ENCODE measurements around the gene RALGPS2. TPM values are rescaled to one million over a fixed set of nuclear protein-coding genes. Genes with fewer than 3 reads are reported as not detected.

Gene RALGPS2
- total and polyA plus RNA-seq, 2 experiments from 2014 or later, result 18.1 to 49.6 TPM

DNA sequence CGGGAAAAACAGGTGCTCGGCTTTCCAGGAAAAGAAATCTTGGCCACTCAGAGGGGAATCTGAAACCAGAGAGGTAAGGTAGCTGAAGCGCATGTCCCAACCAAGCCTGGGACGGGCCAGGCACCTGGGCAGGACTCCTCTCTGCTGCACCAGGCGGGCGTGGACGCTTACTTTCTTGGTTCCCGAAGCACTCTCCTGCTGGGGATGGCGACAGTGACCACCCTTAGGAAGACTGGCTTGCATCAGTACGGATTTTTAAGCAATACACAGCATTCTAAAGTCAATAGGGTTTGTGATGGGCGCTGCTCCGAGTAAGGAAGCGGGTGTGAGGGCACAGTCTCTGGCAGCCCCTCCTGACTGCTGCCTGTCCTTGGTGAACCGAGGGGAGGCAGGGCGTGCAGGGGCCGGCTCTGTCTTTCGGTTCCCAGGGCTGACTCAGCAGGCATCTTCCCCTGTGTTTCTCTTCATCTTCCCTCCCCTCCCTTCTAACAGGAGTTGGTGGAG is 220.8 kb downstream of the RALGPS2 start:
- Histone ChIP-seq H4K20me1 (ENCODE audit: insufficient read depth) (no peaks in the 10 kb centered on the region), H3K27ac (no peak overlapping the region), H2AFZ (peak overlapping the region; percentile 86)

DNA sequence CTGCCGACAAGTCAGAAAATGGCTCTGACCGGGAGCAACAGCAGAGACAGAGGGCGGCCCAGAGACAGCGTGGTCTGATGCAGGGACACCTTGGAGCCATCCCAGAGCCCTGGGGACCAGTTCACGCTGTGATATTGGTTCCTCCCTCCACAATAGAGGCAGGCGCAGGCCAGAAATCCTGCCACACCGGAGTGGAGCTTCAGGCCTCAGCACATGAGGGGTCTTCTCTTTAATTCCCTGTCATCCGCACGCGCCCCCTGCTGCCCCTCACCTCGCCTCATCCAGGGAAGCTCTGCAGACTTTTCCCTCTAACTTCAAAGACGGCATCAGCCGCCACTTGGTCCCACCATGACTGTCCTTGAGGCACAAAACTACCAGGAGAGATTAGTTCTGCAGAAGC is 221.4 kb downstream of the RALGPS2 start:
- Histone ChIP-seq H3K4me3 (peak overlapping the region; percentile 59), H3K27ac (no peak overlapping the region), H3K9ac (peak overlapping the region; percentile 52; the same call in 1 of the 2 replicates), H3K9me2 (ENCODE audit: insufficient read depth) (no peaks in the 10 kb centered on the region), H3F3A (ENCODE audit: insufficient read depth) (peaks cover 12% of the 10 kb centered on the region; the same call in 1 of the 2 replicates), H4K20me1 (ENCODE audit: insufficient read depth) (no peaks in the 10 kb centered on the region), H3K4me1 (ENCODE audit: insufficient read depth) (peaks cover 18% of the 10 kb centered on the region), H3K4me2 (ENCODE audit: unreplicated experiment) (peak overlapping the region; percentile 86), H3K27me3 (replicated peaks; ENCODE audit: insufficient read depth) (no peaks in the 10 kb centered on the region), H3K79me2 (ENCODE audit: insufficient read depth) (no peaks in the 10 kb centered on the region), H3K9me3 (ENCODE audit: low read depth) (no peaks in the 10 kb centered on the region), H3K36me3 (ENCODE audit: low read depth) (no peaks in the 10 kb centered on the region), H2AFZ (peak overlapping the region; percentile 86)
- WGBS, 2 experiments (ENCODE audit: low coverage in 1 of 2, low lambda C conversion rate in 2 of 2, missing lambda C conversion rate in 2 of 2), result 52 to 55% methylated on average over 13 of the region's 13 CpGs
- no peak for TF ChIP-seq EZH2 (IDR thresholded peaks at IDR 0.05; ENCODE audit: insufficient read depth, poor library complexity, severe bottlenecking)
- TF ChIP-seq EZH2phosphoT487 (IDR thresholded peaks at IDR 0.05; ENCODE audit: insufficient read depth, low read depth), result no peak
- in situ Hi-C loops (cut with MboI), result no loop called here
- DNase-seq, result no peak

More for the DNA sequence above, 220.8 kb downstream of the RALGPS2 start:
- Histone ChIP-seq H3K9ac (peak overlapping the region; percentile 52; the same call in 1 of the 2 replicates), H3K4me1 (ENCODE audit: insufficient read depth) (peaks cover 21% of the 10 kb centered on the region), H3K9me3 (ENCODE audit: low read depth) (no peaks in the 10 kb centered on the region), H3K36me3 (ENCODE audit: low read depth) (no peaks in the 10 kb centered on the region), H3K79me2 (ENCODE audit: insufficient read depth) (no peaks in the 10 kb centered on the region), H3K4me3 (peak overlapping the region; percentile 59), H3K4me2 (ENCODE audit: unreplicated experiment) (peak overlapping the region; percentile 86), H3K9me2 (ENCODE audit: insufficient read depth) (no peaks in the 10 kb centered on the region), H3K27me3 (replicated peaks; ENCODE audit: insufficient read depth) (no peaks in the 10 kb centered on the region), H3F3A (ENCODE audit: insufficient read depth) (peaks cover 18% of the 10 kb centered on the region)
- DNase-seq, result peak; percentile 78
- in situ Hi-C loops (cut with MboI), result no loop called here
- 19 to 23% methylated on average over 17 of the region's 17 CpGs for WGBS, 2 experiments (ENCODE audit: low coverage in 1 of 2, low lambda C conversion rate in 2 of 2, missing lambda C conversion rate in 2 of 2)
- no peak for TF ChIP-seq EZH2phosphoT487 (IDR thresholded peaks at IDR 0.05; ENCODE audit: insufficient read depth, low read depth)

DNA sequence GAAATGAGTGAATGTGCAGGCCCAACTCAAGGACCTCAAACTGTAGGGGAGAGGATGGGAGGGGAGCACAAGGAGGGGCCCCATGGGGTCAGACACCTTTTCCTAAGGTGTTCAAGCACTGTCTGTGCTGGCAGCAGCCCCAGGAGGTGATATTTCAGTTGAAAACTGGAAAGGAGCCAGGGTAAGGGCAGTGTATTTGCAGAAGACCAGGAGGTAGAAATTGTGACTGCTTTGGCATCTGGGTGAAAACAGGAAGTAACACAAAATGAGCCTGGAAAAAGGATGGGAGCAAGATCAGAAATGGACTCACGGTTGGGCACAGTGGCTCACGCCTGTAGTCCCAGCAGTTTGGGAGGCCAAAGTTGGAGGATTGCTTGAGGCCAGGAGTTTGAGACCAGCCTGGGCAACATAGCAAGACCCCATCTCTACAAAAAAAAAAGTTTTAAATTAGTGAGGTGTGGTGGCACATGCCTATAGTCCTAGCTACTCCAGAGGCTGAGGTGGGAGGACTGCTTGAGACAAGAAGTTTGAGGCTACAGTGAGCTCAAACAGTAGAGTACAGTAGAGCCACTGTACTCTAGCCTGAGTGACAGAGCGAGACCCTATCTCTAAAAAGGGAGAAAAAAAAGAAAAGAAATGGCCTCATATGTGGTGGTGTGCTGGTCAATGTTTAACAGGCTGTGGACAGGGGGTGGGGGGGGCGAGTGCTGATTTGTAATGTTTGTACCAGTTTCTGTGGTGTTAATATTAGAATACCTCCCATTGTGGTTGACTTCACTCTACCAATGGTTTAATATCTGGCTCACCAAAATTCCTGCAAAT is 222.0 kb downstream of the RALGPS2 start:
- Histone ChIP-seq H3K27ac (no peak overlapping the region), H3K9me3 (ENCODE audit: low read depth) (no peaks in the 10 kb centered on the region), H3F3A (ENCODE audit: insufficient read depth) (peaks cover 11% of the 10 kb centered on the region; the same call in 1 of the 2 replicates), H3K9ac (no peak overlapping the region), H2AFZ (peak overlapping the region; percentile 86), H3K4me3 (no peak overlapping the region), H4K20me1 (ENCODE audit: insufficient read depth) (no peaks in the 10 kb centered on the region), H3K9me2 (ENCODE audit: insufficient read depth) (no peaks in the 10 kb centered on the region), H3K27me3 (replicated peaks; ENCODE audit: insufficient read depth) (no peaks in the 10 kb centered on the region), H3K4me2 (ENCODE audit: unreplicated experiment) (no peak overlapping the region), H3K79me2 (ENCODE audit: insufficient read depth) (no peaks in the 10 kb centered on the region), H3K4me1 (ENCODE audit: insufficient read depth) (peaks cover 12% of the 10 kb centered on the region), H3K36me3 (ENCODE audit: low read depth) (no peaks in the 10 kb centered on the region)
- TF ChIP-seq EZH2phosphoT487 (IDR thresholded peaks at IDR 0.05; ENCODE audit: insufficient read depth, low read depth), result no peak
- no peak for TF ChIP-seq EZH2 (IDR thresholded peaks at IDR 0.05; ENCODE audit: insufficient read depth, poor library complexity, severe bottlenecking)
- 95 to 97% methylated on average over 4 of the region's 4 CpGs for WGBS, 2 experiments (ENCODE audit: low coverage in 1 of 2, low lambda C conversion rate in 2 of 2, missing lambda C conversion rate in 2 of 2)
- in situ Hi-C loops (cut with MboI), result no loop called here
- no peak for DNase-seq

DNA sequence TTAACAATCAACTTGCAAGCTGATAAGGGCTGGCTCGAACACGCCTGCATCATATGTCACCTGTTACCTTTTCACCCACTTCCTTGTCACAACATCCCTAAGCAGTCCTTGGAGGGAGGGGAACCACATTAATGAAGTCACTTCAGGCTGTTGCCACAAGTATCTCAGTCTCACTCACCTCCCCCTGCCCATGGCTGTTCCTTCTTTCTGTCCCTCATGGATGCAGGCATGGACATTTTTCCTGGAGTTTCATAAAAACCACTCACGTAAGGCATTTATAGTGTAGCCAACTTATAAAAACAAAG is 222.6 kb downstream of the RALGPS2 start:
- H3K4me3 ChIP-seq, result no peak overlapping the region
- H3K9me2 ChIP-seq (ENCODE audit: insufficient read depth), result no peaks in the 10 kb centered on the region
- no peak for DNase-seq
- H3K9ac ChIP-seq, result no peak overlapping the region
- 98 to 99% methylated on average over 3 of the region's 3 CpGs for WGBS, 2 experiments (ENCODE audit: low coverage in 1 of 2, low lambda C conversion rate in 2 of 2, missing lambda C conversion rate in 2 of 2)
- H3K4me2 ChIP-seq (ENCODE audit: unreplicated experiment), result no peak overlapping the region
- no peaks in the 10 kb centered on the region for H4K20me1 ChIP-seq (ENCODE audit: insufficient read depth)
- no peaks in the 10 kb centered on the region for H3K36me3 ChIP-seq (ENCODE audit: low read depth)
- no peak overlapping the region for H3K27ac ChIP-seq
- H3F3A ChIP-seq (ENCODE audit: insufficient read depth), result peaks cover 6% of the 10 kb centered on the region; the same call in 1 of the 2 replicates
- H3K4me1 ChIP-seq (ENCODE audit: insufficient read depth), result peaks cover 6% of the 10 kb centered on the region
- H3K27me3 ChIP-seq (replicated peaks; ENCODE audit: insufficient read depth), result no peaks in the 10 kb centered on the region
- no peak overlapping the region for H2AFZ ChIP-seq
- in situ Hi-C loops (cut with MboI), result no loop called here
- H3K9me3 ChIP-seq (ENCODE audit: low read depth), result no peaks in the 10 kb centered on the region
- no peaks in the 10 kb centered on the region for H3K79me2 ChIP-seq (ENCODE audit: insufficient read depth)
- TF ChIP-seq EZH2 (IDR thresholded peaks at IDR 0.05; ENCODE audit: insufficient read depth, poor library complexity, severe bottlenecking), result no peak
- TF ChIP-seq EZH2phosphoT487 (IDR thresholded peaks at IDR 0.05; ENCODE audit: insufficient read depth, low read depth), result no peak
